ENCODE data around the gene FST. TPM values are rescaled to one million over a fixed set of nuclear protein-coding genes. Genes with fewer than 3 reads are reported as not detected.

The FST gene
- total and polyA plus RNA-seq, 11 donors: 0.22 to 4.8 (median 2.0) TPM

DNA sequence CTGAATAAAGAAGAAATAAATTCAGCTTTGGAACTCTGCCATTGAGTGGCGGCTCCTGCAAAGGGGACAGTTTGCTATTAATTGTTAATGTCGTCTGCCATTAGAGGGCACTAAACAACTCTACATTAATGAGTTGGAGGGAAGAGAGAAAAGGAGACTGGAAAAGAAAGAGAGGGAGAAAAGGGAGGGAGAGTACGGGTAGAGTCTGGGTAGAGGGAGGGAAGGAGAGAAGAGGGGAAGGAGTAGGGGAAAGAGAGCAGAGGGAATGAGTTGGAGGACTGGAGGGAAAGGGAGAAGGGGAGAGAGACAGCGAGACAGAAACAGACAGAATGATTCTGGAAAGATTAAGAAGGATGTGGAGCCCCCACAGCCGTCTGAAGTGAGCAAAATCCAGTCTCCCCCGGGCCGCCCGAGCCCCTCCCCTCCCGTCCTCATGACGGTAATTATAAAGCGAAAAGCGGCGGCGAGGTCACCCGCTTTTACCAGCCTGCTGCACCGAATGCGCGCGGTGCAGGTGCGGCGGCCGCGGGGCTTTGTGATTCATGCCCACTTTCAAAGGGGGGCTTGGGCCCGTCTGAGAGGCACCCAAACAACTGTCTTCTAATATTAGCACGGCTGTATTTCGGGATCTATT lies 1.9 kb upstream of the FST start:
- Histone ChIP-seq H3K4me3 (peak overlapping the region; percentile 10 to 93 (median 70)), H3K9me3 (no peaks in the 10 kb centered on the region), H3K4me1 (peaks cover 0 to 38% (median 7%) of the 10 kb centered on the region in 12 donors), H3K27me3 (peaks cover 0 to 24% (median 0%) of the 10 kb centered on the region in 9 donors), H3K36me3 (no peaks in the 10 kb centered on the region), H3K27ac (peak overlapping the region in 3 of 12 donors; percentile 41 to 80 (median 79))
- intact Hi-C loops (cut with DNase I): loop anchor here (2.0 to 10.0 kb wide), 12 partner anchors 386 to 754 kb away; no protein-coding TSS in a partner anchor
- DNase-seq (peak in 3 of 5 donors; percentile 20 to 57 (median 21)), ATAC-seq (peak; percentile 10 to 63 (median 56))
- no peak for TF ChIP-seq POLR2A (IDR thresholded peaks at IDR 0.05)
- TF ChIP-seq, protein P1, sequence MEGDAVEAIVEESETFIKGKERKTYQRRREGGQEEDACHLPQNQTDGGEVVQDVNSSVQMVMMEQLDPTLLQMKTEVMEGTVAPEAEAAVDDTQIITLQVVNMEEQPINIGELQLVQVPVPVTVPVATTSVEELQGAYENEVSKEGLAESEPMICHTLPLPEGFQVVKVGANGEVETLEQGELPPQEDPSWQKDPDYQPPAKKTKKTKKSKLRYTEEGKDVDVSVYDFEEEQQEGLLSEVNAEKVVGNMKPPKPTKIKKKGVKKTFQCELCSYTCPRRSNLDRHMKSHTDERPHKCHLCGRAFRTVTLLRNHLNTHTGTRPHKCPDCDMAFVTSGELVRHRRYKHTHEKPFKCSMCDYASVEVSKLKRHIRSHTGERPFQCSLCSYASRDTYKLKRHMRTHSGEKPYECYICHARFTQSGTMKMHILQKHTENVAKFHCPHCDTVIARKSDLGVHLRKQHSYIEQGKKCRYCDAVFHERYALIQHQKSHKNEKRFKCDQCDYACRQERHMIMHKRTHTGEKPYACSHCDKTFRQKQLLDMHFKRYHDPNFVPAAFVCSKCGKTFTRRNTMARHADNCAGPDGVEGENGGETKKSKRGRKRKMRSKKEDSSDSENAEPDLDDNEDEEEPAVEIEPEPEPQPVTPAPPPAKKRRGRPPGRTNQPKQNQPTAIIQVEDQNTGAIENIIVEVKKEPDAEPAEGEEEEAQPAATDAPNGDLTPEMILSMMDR (IDR thresholded peaks at IDR 0.05): peak; percentile 41 to 77 (median 60)
- 0 to 1% (median 1%) methylated on average over 26 of the region's 26 CpGs for WGBS, 4 donors

DNA sequence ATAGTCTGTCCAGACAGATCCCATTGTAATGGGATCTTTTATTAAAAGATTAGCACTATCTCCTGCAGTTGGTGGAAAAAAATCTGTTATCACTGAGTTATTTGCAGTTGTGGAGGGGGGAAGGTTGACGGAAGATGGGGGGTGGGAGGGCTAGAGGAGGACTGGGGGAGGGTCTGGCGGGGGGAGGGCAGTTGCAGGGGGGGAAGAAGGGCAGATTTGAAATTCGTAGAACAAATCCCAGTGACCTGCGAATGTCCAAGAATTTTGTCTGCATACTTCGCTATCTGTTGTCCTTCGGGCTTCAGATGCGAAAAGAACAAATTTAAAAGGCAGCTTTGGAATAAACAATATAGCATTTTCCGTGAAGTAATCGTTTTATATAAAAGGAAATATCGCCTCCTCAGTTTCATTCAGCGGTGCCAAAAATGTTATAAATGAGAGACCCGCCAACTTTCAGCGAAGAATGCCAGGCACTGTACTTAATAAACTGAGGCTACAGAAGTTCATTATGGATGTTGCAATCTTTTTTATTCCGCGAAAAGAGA lies 1.3 kb upstream of the FST start:
- 0 to 1% (median 1%) methylated on average over 15 of the region's 15 CpGs for WGBS, 4 donors
- intact Hi-C loops (cut with DNase I): loop anchor here (2.0 to 10.0 kb wide), 12 partner anchors 386 to 753 kb away; no protein-coding TSS in a partner anchor
- Histone ChIP-seq H3K36me3 (peaks cover 0 to 2% (median 0%) of the 10 kb centered on the region in 9 donors), H3K9me3 (no peaks in the 10 kb centered on the region), H3K27me3 (peaks cover 0 to 24% (median 0%) of the 10 kb centered on the region in 9 donors), H3K4me3 (peak overlapping the region; percentile 58 to 93 (median 70)), H3K27ac (peak overlapping the region in 10 of 12 donors; percentile 2 to 80 (median 70)), H3K4me1 (peaks cover 0 to 38% (median 7%) of the 10 kb centered on the region in 12 donors)
- ATAC-seq: no peak
- TF ChIP-seq POLR2A (IDR thresholded peaks at IDR 0.05): no peak
- TF ChIP-seq, protein P1 (IDR thresholded peaks at IDR 0.05): no peak
- no peak for DNase-seq

DNA sequence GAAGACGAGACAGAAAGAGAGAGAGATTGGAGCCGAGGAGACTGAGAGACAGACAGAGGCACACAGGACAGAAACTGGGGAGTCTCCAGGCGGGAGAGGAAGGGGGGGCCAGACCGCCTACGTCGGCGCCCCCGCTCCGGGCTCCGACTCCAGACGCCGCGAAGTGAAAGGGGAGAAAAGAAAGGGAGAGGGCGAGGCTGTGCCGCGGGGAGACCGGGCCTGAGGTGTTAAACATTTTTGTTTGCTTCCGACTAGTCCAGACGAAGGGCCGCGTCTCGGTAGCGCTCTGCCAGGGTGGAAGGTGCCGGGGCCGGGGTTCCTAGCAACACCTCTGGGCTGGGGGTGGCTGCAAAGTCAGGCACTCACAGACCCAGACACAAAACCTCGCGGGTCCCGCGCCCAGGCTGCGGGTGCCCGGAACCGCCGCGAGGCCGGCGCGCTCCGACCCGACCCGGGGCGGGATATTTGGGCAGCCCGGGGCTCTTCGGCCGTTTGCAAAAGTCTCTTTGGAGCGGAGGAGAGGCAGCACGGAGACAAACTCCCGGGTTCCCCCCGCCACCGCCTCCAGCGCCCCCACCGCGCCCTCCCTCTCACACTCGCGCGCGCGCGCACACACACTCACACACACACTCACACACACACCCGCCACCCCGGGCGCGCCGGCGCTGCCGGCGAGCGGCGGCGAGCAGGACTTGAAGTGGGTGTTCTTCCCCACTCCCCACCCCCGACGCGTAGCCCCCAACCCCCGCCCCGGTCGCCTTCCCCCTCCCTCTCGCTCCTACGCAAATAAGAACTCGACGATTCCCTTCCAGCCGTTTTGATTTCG lies 626 bp upstream of the FST start:
- peak overlapping the region in 11 of 12 donors; percentile 2 to 80 (median 74) for H3K27ac ChIP-seq
- DNase-seq (peak; percentile 47 to 70 (median 51)), ATAC-seq (peak; percentile 10 to 39 (median 32))
- H3K36me3 ChIP-seq: peaks cover 0 to 6% (median 0%) of the 10 kb centered on the region in 9 donors
- TF ChIP-seq POLR2A (IDR thresholded peaks at IDR 0.05): no peak
- TF ChIP-seq, protein P1 (IDR thresholded peaks at IDR 0.05): no peak
- H3K9me3 ChIP-seq: no peaks in the 10 kb centered on the region
- peaks cover 0 to 38% (median 7%) of the 10 kb centered on the region in 12 donors for H3K4me1 ChIP-seq
- H3K4me3 ChIP-seq: peak overlapping the region; percentile 58 to 93 (median 70)
- 0 to 1% (median 0%) methylated on average over 41 to 81 of the region's 81 CpGs for WGBS, 4 donors
- intact Hi-C loops (cut with DNase I): loop anchor here (2.0 to 10.0 kb wide), 14 partner anchors 82 to 752 kb away; partner anchors contain the start of gene NDUFS4 (in 1 of the 10)
- peaks cover 0 to 24% (median 0%) of the 10 kb centered on the region in 9 donors for H3K27me3 ChIP-seq
